Astrocyte of the hippocampus (primary cell): ENCODE results near the gene ZCWPW1.

Experiments
- DNase-seq: peaks from one replicate; pipeline ENCODE4 v3.0.0; 2011; ENCODE audit warnings: low read depth, low spot score

The ZCWPW1 gene

GRCh38 chr7:100432621-100433275 lies 4.2 kb upstream of the ZCWPW1 start:
- no peak for DNase-seq

GRCh38 chr7:100432053-100432452 lies 3.5 kb upstream of the ZCWPW1 start:
- DNase-seq, result no peak

GRCh38 chr7:100431286-100431735 lies 2.8 kb upstream of the ZCWPW1 start:
- no peak for DNase-seq

GRCh38 chr7:100430493-100431285 lies 2.2 kb upstream of the ZCWPW1 start:
- peak; percentile 41 for DNase-seq

- DNase-seq, result peak; percentile 99
Measured at GRCh38 chr7:100429637-100430492, 1.4 kb upstream of the ZCWPW1 start, which contains the start of gene MEPCE. TSS of gene MEPCE (plus strand) at chr7:100429831. CDS start at chr7:100430019, 188 bp downstream.

GRCh38 chr7:100428967-100429636 lies 599 bp upstream of the ZCWPW1 start:
- DNase-seq, result peak; percentile 100

GRCh38 chr7:100427762-100428198 lies 723 bp downstream of the ZCWPW1 start:
- no peak for DNase-seq

- no peak for DNase-seq
Measured at GRCh38 chr7:100426516-100426915, 2.0 kb downstream of the ZCWPW1 start.

GRCh38 chr7:100425347-100425746 lies 3.2 kb downstream of the ZCWPW1 start:
- no peak for DNase-seq

GRCh38 chr7:100423315-100423714 lies 5.2 kb downstream of the ZCWPW1 start:
- no peak for DNase-seq

- DNase-seq, result no peak
Measured at GRCh38 chr7:100419660-100420226, 8.8 kb downstream of the ZCWPW1 start.

GRCh38 chr7:100418930-100419659 lies 9.4 kb downstream of the ZCWPW1 start:
- DNase-seq, result no peak

- no peak for DNase-seq
Measured at GRCh38 chr7:100415448-100415847, 13.1 kb downstream of the ZCWPW1 start.

GRCh38 chr7:100413889-100414288 lies 14.6 kb downstream of the ZCWPW1 start:
- no peak for DNase-seq

- no peak for DNase-seq
Measured at GRCh38 chr7:100413346-100413745, 15.2 kb downstream of the ZCWPW1 start.

- DNase-seq, result no peak
Measured at GRCh38 chr7:100411101-100411500, 17.4 kb downstream of the ZCWPW1 start.

GRCh38 chr7:100407285-100408180 lies 21.0 kb downstream of the ZCWPW1 start:
- DNase-seq, result peak; percentile 85

- DNase-seq, result peak; percentile 82
Measured at GRCh38 chr7:100406767-100407166, 21.7 kb downstream of the ZCWPW1 start.

- DNase-seq, result no peak
Measured at GRCh38 chr7:100402241-100402640, 26.3 kb downstream of the ZCWPW1 start.
